ENCODE data around the gene SYT9.

The SYT9 gene

GRCh38 chr11:7499081-7499480, 247.4 kb downstream of the SYT9 start:
- no peaks in the 10 kb centered on the region for H3K36me3 ChIP-seq (ENCODE audit: control insufficient read depth, low read length)
- TF ChIP-seq, protein P1, sequence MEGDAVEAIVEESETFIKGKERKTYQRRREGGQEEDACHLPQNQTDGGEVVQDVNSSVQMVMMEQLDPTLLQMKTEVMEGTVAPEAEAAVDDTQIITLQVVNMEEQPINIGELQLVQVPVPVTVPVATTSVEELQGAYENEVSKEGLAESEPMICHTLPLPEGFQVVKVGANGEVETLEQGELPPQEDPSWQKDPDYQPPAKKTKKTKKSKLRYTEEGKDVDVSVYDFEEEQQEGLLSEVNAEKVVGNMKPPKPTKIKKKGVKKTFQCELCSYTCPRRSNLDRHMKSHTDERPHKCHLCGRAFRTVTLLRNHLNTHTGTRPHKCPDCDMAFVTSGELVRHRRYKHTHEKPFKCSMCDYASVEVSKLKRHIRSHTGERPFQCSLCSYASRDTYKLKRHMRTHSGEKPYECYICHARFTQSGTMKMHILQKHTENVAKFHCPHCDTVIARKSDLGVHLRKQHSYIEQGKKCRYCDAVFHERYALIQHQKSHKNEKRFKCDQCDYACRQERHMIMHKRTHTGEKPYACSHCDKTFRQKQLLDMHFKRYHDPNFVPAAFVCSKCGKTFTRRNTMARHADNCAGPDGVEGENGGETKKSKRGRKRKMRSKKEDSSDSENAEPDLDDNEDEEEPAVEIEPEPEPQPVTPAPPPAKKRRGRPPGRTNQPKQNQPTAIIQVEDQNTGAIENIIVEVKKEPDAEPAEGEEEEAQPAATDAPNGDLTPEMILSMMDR (IDR thresholded peaks at IDR 0.05; ENCODE audit: low read depth, low read length, poor library complexity, severe bottlenecking) = no peak
- TF ChIP-seq EZH2phosphoT487 (IDR thresholded peaks at IDR 0.05; ENCODE audit: borderline replicate concordance, low read length) = no peak
- H3K9me3 ChIP-seq (ENCODE audit: control insufficient read depth, insufficient read depth, low read length) = no peaks in the 10 kb centered on the region
- H3K79me2 ChIP-seq (ENCODE audit: control insufficient read depth, low read length) = no peaks in the 10 kb centered on the region
- no peak overlapping the region for H3K27ac ChIP-seq (ENCODE audit: low read depth, low read length)
- no peaks in the 10 kb centered on the region for H4K20me1 ChIP-seq (ENCODE audit: control insufficient read depth, insufficient read depth, low read depth, low read length)
- H3K4me2 ChIP-seq (ENCODE audit: low read length) = no peak overlapping the region
- H3K9me2 ChIP-seq (replicated peaks; ENCODE audit: control insufficient read depth, low read length) = no peaks in the 10 kb centered on the region
- H3K27me3 ChIP-seq (ENCODE audit: control insufficient read depth, low read length) = no peaks in the 10 kb centered on the region
- peaks cover 19% of the 10 kb centered on the region for H3K4me1 ChIP-seq (ENCODE audit: control insufficient read depth, low read length)
- no peaks in the 10 kb centered on the region for H3F3A ChIP-seq (ENCODE audit: control insufficient read depth, insufficient read depth)
- H3K4me3 ChIP-seq (ENCODE audit: low read length) = no peak overlapping the region

DNA sequence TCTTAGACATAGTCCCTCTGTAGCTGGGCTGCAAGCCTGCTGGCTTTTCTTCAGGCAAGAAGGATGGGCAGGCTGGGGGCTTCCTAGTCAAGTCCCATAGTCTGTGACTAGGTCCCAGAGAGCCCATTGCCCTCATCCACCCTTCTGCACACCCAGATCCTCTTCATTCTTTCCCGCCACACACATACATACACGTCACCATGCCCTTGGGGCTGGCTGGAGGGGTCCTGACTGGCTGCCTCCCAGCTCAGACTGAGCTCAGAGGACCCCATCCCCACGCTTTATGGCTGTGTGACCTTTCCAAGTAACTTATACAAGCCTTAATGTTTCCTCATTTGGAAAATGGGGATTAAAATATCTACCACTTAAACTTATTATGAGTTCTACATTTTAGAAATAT, 248.5 kb downstream of the SYT9 start:
- H3K4me2 ChIP-seq (ENCODE audit: low read length) = no peak overlapping the region
- H4K20me1 ChIP-seq (ENCODE audit: control insufficient read depth, insufficient read depth, low read depth, low read length) = no peaks in the 10 kb centered on the region
- no peaks in the 10 kb centered on the region for H3K27me3 ChIP-seq (ENCODE audit: control insufficient read depth, low read length)
- H3K4me1 ChIP-seq (ENCODE audit: control insufficient read depth, low read length) = peaks cover 19% of the 10 kb centered on the region
- H3K9me3 ChIP-seq (ENCODE audit: control insufficient read depth, insufficient read depth, low read length) = no peaks in the 10 kb centered on the region
- H3K9me2 ChIP-seq (replicated peaks; ENCODE audit: control insufficient read depth, low read length) = no peaks in the 10 kb centered on the region
- H3K27ac ChIP-seq (ENCODE audit: low read depth, low read length) = no peak overlapping the region
- no peak overlapping the region for H3K4me3 ChIP-seq (ENCODE audit: low read length)
- H3K36me3 ChIP-seq (ENCODE audit: control insufficient read depth, low read length) = no peaks in the 10 kb centered on the region
- TF ChIP-seq, protein P1 (IDR thresholded peaks at IDR 0.05; ENCODE audit: low read depth, low read length, poor library complexity, severe bottlenecking) = no peak
- no peak for TF ChIP-seq EZH2phosphoT487 (IDR thresholded peaks at IDR 0.05; ENCODE audit: borderline replicate concordance, low read length)
- H3F3A ChIP-seq (ENCODE audit: control insufficient read depth, insufficient read depth) = no peaks in the 10 kb centered on the region
- H3K79me2 ChIP-seq (ENCODE audit: control insufficient read depth, low read length) = no peaks in the 10 kb centered on the region

DNA sequence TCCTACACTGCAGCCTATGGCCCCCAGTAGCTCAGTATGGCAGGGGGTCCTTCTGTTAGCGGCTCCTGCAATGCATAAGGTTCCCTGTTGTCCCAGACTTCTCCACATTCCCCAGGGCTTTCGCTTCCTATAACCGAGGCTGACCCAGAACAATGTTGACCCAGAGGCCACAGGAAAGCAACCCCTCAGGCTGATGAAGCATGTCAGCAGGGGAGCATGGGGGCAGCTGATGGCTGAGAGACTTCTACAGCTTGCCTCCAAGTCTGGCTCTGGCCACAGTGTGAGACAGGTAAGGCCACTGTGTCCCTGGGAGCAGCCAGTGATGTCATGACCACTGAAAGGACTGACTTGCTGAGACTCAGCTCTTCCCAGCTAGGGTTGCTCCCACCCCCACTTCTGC, 249.5 kb downstream of the SYT9 start:
- Histone ChIP-seq H4K20me1 (ENCODE audit: control insufficient read depth, insufficient read depth, low read depth, low read length) (no peaks in the 10 kb centered on the region), H3K27ac (ENCODE audit: low read depth, low read length) (no peak overlapping the region), H3K9me2 (replicated peaks; ENCODE audit: control insufficient read depth, low read length) (no peaks in the 10 kb centered on the region), H3K79me2 (ENCODE audit: control insufficient read depth, low read length) (no peaks in the 10 kb centered on the region), H3F3A (ENCODE audit: control insufficient read depth, insufficient read depth) (no peaks in the 10 kb centered on the region), H3K36me3 (ENCODE audit: control insufficient read depth, low read length) (no peaks in the 10 kb centered on the region), H3K9me3 (ENCODE audit: control insufficient read depth, insufficient read depth, low read length) (no peaks in the 10 kb centered on the region), H3K4me2 (ENCODE audit: low read length) (no peak overlapping the region), H3K27me3 (ENCODE audit: control insufficient read depth, low read length) (no peaks in the 10 kb centered on the region), H3K4me3 (ENCODE audit: low read length) (no peak overlapping the region), H3K4me1 (ENCODE audit: control insufficient read depth, low read length) (peaks cover 9% of the 10 kb centered on the region)
- TF ChIP-seq, protein P1 (IDR thresholded peaks at IDR 0.05; ENCODE audit: low read depth, low read length, poor library complexity, severe bottlenecking) = no peak
- no peak for TF ChIP-seq EZH2phosphoT487 (IDR thresholded peaks at IDR 0.05; ENCODE audit: borderline replicate concordance, low read length)

- Histone ChIP-seq H3K79me2 (ENCODE audit: control insufficient read depth, low read length) (no peaks in the 10 kb centered on the region), H3K27ac (ENCODE audit: low read depth, low read length) (no peak overlapping the region)
Measured at GRCh38 chr11:7501894-7502293, 250.2 kb downstream of the SYT9 start.

More at GRCh38 chr11:7501894-7502293, 250.2 kb downstream of the SYT9 start:
- TF ChIP-seq, protein P1 (IDR thresholded peaks at IDR 0.05; ENCODE audit: low read depth, low read length, poor library complexity, severe bottlenecking) = no peak
- TF ChIP-seq EZH2phosphoT487 (IDR thresholded peaks at IDR 0.05; ENCODE audit: borderline replicate concordance, low read length) = no peak
- Histone ChIP-seq H3K4me3 (ENCODE audit: low read length) (no peak overlapping the region), H3K36me3 (ENCODE audit: control insufficient read depth, low read length) (no peaks in the 10 kb centered on the region), H4K20me1 (ENCODE audit: control insufficient read depth, insufficient read depth, low read depth, low read length) (no peaks in the 10 kb centered on the region), H3K9me2 (replicated peaks; ENCODE audit: control insufficient read depth, low read length) (no peaks in the 10 kb centered on the region), H3K27me3 (ENCODE audit: control insufficient read depth, low read length) (no peaks in the 10 kb centered on the region), H3F3A (ENCODE audit: control insufficient read depth, insufficient read depth) (no peaks in the 10 kb centered on the region), H3K4me2 (ENCODE audit: low read length) (no peak overlapping the region), H3K9me3 (ENCODE audit: control insufficient read depth, insufficient read depth, low read length) (no peaks in the 10 kb centered on the region), H3K4me1 (ENCODE audit: control insufficient read depth, low read length) (peaks cover 3% of the 10 kb centered on the region)
